GM12878 (cell line): ENCODE data around the gene ANKRD50. TPM values are rescaled to one million over a fixed set of nuclear protein-coding genes. Genes with fewer than 3 reads are reported as not detected.

Source experiments
- ATAC-seq: fragments of 200-7000 bp; cut with Tn5 transposase; 3 replicates; pipeline ENCODE4 v1.9.1; 2020; ENCODE audit warnings: mild to moderate bottlenecking, moderate library complexity
- BruUV-seq: library from RNA; stranded (reverse); fragments of 400-500 nt; replicated peaks from 2 replicates; lab custom pipeline; 2021; lab: Mats Ljungman, UMichigan
- CTCF ChIA-PET: fragments of 300-600 bp; sonication (Branson Sonifier 250); formaldehyde crosslinking; extraction: SDS; loops from one replicate; lab custom pipeline; 2021; ENCODE audit warnings: inconsistent platforms; lab: Yijun Ruan, JAX
- POLR2A ChIA-PET: fragments of 350-600 bp; formaldehyde crosslinking; extraction: SDS; loops from one replicate; lab custom pipeline; 2021; ENCODE audit warnings: inconsistent platforms; lab: Charles Lee
- RAD21 ChIA-PET: fragments of 300-600 bp; sonication (Branson Sonifier 250); formaldehyde crosslinking; loops from one replicate; lab custom pipeline; 2023; ENCODE audit warnings: antibody characterized with exemption; ENCODE audit not compliant: unreplicated experiment; lab: Charles Lee
- SMC1A ChIA-PET: fragments of 300-600 bp; sonication (Branson Sonifier 250); formaldehyde crosslinking; loops from one replicate; lab custom pipeline; 2023; ENCODE audit not compliant: unreplicated experiment, uncharacterized antibody; lab: Charles Lee
- DNase-seq: peaks from one replicate; pipeline ENCODE4 v3.0.0-alpha.2; 2011; ENCODE audit warnings: low read depth, low spot score
- FAIRE-seq: peaks from 3 replicates; lab custom pipeline; 2011; peaks lifted over from hg19 to GRCh38; lab: Jason Lieb, UNC
- H2AFZ ChIP-seq: 2 replicates; pipeline ENCODE4 v1.6.0; 2011; ENCODE audit warnings: low read depth, low read length, control low read depth; ENCODE audit not compliant: control insufficient read depth
- H3K27ac ChIP-seq: 2 replicates; pipeline ENCODE4 v1.5.1; 2011; ENCODE audit warnings: control low read depth; ENCODE audit not compliant: control insufficient read depth, insufficient read depth
- H3K27me3 ChIP-seq, 2 experiments: replicated peaks in 1 of 2; 2 replicates each; pipeline versions ENCODE4 v1.6.0 to v1.6.1; 2011; ENCODE audit warnings: low read length in 1 of 2; ENCODE audit not compliant: control insufficient read depth in 2 of 2, insufficient read depth in 2 of 2
- H3K36me3 ChIP-seq, 2 experiments: 2 replicates each; pipeline ENCODE4 v1.5.1; 2011; ENCODE audit warnings: low read length in 1 of 2; ENCODE audit not compliant: control insufficient read depth in 2 of 2, insufficient read depth in 2 of 2
- H3K4me1 ChIP-seq: 2 replicates; pipeline ENCODE4 v1.6.1; 2011; ENCODE audit warnings: mild to moderate bottlenecking, low read length, moderate library complexity, mixed read lengths; ENCODE audit not compliant: control insufficient read depth, insufficient read depth
- H3K4me2 ChIP-seq: 2 replicates; pipeline ENCODE4 v1.6.0; 2011; ENCODE audit warnings: control low read depth; ENCODE audit not compliant: control insufficient read depth, insufficient read depth
- H3K4me3 ChIP-seq: fragments of 200-600 bp; sonication (generic); 2 replicates; pipeline ENCODE4 v1.5.1; 2016
- H3K79me2 ChIP-seq: 2 replicates; pipeline ENCODE4 v1.6.0; 2011; ENCODE audit warnings: low read length; ENCODE audit not compliant: control insufficient read depth, insufficient read depth
- H3K9ac ChIP-seq: 2 replicates; pipeline ENCODE4 v1.8.0; 2011; ENCODE audit warnings: low read length, control low read depth, mixed read lengths; ENCODE audit not compliant: control insufficient read depth, insufficient read depth
- H3K9me3 ChIP-seq: replicated peaks from 3 replicates; pipeline ENCODE4 v1.5.1; 2011; ENCODE audit warnings: mild to moderate bottlenecking, low read length; ENCODE audit not compliant: control insufficient read depth, insufficient read depth
- H4K20me1 ChIP-seq: 2 replicates; pipeline ENCODE4 v1.6.0; 2011; ENCODE audit not compliant: control insufficient read depth, insufficient read depth
- CREM ChIP-seq: IDR thresholded peaks from 2 replicates; pipeline ENCODE4 v1.6.1; 2014; ENCODE audit warnings: antibody characterized with exemption, low read depth
- E4F1 ChIP-seq: fragments of 450-650 bp; IDR thresholded peaks from 2 replicates; pipeline ENCODE4 v1.6.1; 2018; ENCODE audit warnings: borderline replicate concordance, mild to moderate bottlenecking; ENCODE audit not compliant: partially characterized antibody
- GATAD2B ChIP-seq: fragments of 450-650 bp; conservative IDR thresholded peaks from 2 replicates; pipeline ENCODE4 v1.6.1; 2017; ENCODE audit warnings: low read depth, mild to moderate bottlenecking, moderate library complexity
- HCFC1 ChIP-seq: fragments of 150-350 bp; IDR thresholded peaks from 2 replicates; pipeline ENCODE4 v1.6.1; 2014; ENCODE audit warnings: low read length
- IKZF1 ChIP-seq: fragments of 450-650 bp; conservative IDR thresholded peaks from 2 replicates; pipeline ENCODE4 v1.6.1; 2017; ENCODE audit warnings: antibody characterized with exemption, mild to moderate bottlenecking
- MAX ChIP-seq: IDR thresholded peaks from 2 replicates; pipeline ENCODE4 v1.6.1; 2012; ENCODE audit warnings: low read depth, low read length, improper control_type of control experiment
- NR2C2 ChIP-seq: IDR thresholded peaks from 2 replicates; pipeline ENCODE4 v1.6.1; 2011; ENCODE audit warnings: borderline replicate concordance, low read depth; ENCODE audit not compliant: control insufficient read depth, insufficient read length
- RELB ChIP-seq: fragments of 450-650 bp; IDR thresholded peaks from 2 replicates; pipeline ENCODE4 v1.6.1; 2017; ENCODE audit warnings: low read depth, mild to moderate bottlenecking, moderate library complexity
- SREBF1 ChIP-seq: IDR thresholded peaks from 2 replicates; pipeline ENCODE4 v1.6.1; 2012; ENCODE audit warnings: mild to moderate bottlenecking, low read length
- USF2 ChIP-seq: IDR thresholded peaks from 2 replicates; pipeline ENCODE4 v1.6.1; 2011; ENCODE audit warnings: low read depth, low read length, improper control_type of control experiment, borderline replicate concordance
- WRNIP1 ChIP-seq: IDR thresholded peaks from 2 replicates; pipeline ENCODE4 v1.6.1; 2011; ENCODE audit warnings: low read depth, low read length, improper control_type of control experiment, borderline replicate concordance
- WGBS: methylation state at CpG from one replicate; pipeline ENCODE4 v1.1.6; 2016; ENCODE audit warnings: low lambda C conversion rate; ENCODE audit not compliant: insufficient replicate concordance, insufficient coverage; ENCODE audit errors: missing lambda C conversion rate; 5-methylcytosine and 5-hydroxymethylcytosine counted together
- in situ Hi-C: fragments of 300-500 bp; cut with MboI; formaldehyde crosslinking; loops from 9 replicates; pipeline ENCODE4 v1.14.3; 2018; ENCODE audit warnings: mixed read lengths
- intact Hi-C: fragments of 100-400 bp; cut with micrococcal nuclease; formaldehyde crosslinking; loops from one replicate; pipeline ENCODE4 v1.14.2; 2022; ENCODE audit not compliant: unreplicated experiment
- polyA plus RNA-seq, 11 experiments: library from polyadenylated mRNA; depleted of rRNA in 4 of 11; unstranded in 6 of 11; stranded (reverse) in 5 of 11; fragments of >200 nt; fragmentation: Nextera tagmentation in 4 of 11; fragmentation: Illumina TruSeq in 1 of 11; extraction: Ambion mirVana in 4 of 11; extraction: Trizol in 1 of 11; gene quantifications; 1 replicate in 1 of 11; 2 replicates in 10 of 11; pipeline versions ENCODE4 v1.2.1 to v1.2.3, GENCODE V29; 2011 to 2016; ENCODE audit warnings: inconsistent platforms in 2 of 11, missing spikeins in 2 of 11, low read depth in 1 of 11
- total RNA-seq, 4 experiments: library from RNA; depleted of rRNA in 3 of 4; stranded (reverse); fragments of >200 nt in 3 of 4; fragmentation: Illumina TruSeq in 1 of 4; extraction: Trizol in 1 of 4; gene quantifications; 2 replicates each; pipeline versions ENCODE4 v1.2.1 to v1.2.3, GENCODE V29; 2013 to 2021

The ANKRD50 gene
- total and polyA plus RNA-seq, 10 of the 15 experiments (the other 5 are each of a cell fraction or from before 2014, with no cell fraction given): under 0.01 to 0.10 (median 0.03) TPM; not detected in 1

GRCh38 chr4:124642846-124643245 lies 69.7 kb downstream of the ANKRD50 start (continued):
- TF ChIP-seq IKZF1: no peak
- TF ChIP-seq RELB: no peak

- Histone ChIP-seq H3K4me1 (no peaks in the 10 kb centered on the region), H3K27me3 (no peaks in the 10 kb centered on the region), H3K4me2 (no peak overlapping the region), H2AFZ (no peak overlapping the region), H3K36me3 (no peaks in the 10 kb centered on the region), H3K4me3 (no peak overlapping the region), H3K27ac (no peak overlapping the region), H3K9me3 (no peaks in the 10 kb centered on the region), H3K9ac (no peak overlapping the region), H4K20me1 (no peaks in the 10 kb centered on the region), H3K79me2 (no peaks in the 10 kb centered on the region)
- TF ChIP-seq SREBF1 (no peak), IKZF1 (no peak), E4F1 (no peak), HCFC1 (no peak), WRNIP1 (no peak), USF2 (no peak), CREM (no peak), NR2C2 (no peak), GATAD2B (no peak), MAX (no peak)
- no peak for DNase-seq
- ChIA-PET CTCF (no interaction called here), POLR2A (no interaction called here), RAD21 (no interaction called here), SMC1A (interaction anchor here (1.1 kb wide), 1 partner anchor 12 kb away, joined by 4 read pairs; no protein-coding TSS in a partner anchor)
- FAIRE-seq: no peak
- WGBS: 39% methylated on average over 4 of the region's 4 CpGs
- intact Hi-C loops: no loop called here
- no TSS peak for BruUV-seq
- in situ Hi-C loops: no loop called here
- peak; percentile 55 for ATAC-seq
Measured at GRCh38 chr4:124641715-124642381, 70.7 kb downstream of the ANKRD50 start.
